HG03139 (cell line): ENCODE measurements around the gene RABGGTA.

Experiments
- ATAC-seq: cut with Tn5 transposase; IDR thresholded peaks from one replicate; pipeline ENCODE4 v1.9.1; 2021; ENCODE audit not compliant: unreplicated experiment

The RABGGTA gene

DNA sequence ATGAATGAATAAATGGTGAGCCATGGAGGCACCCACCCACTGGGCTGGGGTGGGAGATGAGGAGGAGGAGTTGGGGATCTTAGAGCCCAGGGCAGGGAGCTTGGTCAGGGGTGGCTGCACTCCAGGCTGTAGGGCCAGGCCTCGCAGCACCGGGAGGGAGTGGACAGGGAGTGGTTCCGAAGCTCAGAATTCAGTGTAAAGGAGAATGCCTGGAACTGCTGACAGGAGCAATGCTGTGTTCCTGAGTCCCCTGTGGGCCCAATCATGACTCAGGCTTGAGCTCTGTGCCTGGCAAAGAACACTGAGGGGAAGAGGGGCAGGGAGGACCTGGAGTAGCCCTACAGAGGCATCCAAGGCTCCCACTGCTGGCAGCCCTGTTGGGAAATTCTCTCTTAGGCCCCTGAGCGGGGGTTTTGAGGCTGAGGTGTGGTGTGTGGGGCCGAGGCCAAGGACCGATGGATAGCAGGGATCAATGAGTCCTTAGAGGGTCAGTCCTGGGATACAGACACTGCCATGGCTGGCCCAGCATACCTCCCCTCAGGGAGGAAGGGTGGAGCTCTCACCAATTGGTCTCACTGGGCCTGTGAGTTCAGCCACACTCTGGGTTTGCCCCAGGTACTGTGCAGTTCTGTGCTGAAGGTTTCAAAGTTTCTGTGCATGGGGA is 9.5 kb upstream of the RABGGTA start:
- no peak for ATAC-seq

DNA sequence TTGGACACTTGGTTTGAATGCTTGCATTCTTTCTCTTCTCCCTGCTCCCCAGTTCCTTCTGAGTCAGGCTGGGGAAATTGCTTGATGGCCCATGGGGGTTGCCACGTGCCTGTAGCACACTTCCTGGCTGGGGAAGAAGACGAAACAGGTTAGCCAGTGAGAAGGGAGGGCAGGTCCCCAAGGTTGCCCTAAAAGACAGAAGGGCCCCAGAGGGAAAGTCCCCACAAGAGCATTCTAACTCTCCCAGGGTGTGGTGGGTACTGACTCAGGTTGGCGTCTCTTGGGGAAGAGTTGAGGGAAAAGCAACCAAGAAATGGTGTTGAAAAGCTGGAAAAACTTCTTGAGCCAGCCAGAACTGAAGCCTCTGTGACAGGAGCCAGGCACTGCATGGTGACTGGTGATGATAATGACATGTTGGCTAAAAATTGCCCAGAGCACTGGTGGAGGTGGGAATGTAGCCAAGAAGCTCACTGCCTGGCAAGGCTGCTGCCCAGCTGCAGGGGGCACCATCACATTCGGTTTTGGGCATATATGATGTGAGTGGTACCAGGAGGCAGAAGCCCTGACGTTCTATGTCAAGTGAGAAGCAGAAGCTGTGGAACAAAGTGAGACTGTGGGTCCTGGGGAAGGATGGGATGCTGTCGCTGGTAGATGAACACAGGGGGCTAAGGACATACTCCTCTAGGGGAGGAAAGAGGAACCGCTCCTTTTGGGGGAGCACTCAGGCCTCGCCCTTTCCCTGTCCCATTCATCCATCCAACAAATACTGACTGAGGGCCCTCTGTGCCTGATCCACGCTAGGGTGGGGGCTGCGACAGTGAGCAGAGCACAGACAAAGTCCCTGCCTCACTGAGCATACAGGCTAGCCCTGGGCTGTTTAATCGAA is 8.1 kb upstream of the RABGGTA start:
- ATAC-seq, result no peak

DNA sequence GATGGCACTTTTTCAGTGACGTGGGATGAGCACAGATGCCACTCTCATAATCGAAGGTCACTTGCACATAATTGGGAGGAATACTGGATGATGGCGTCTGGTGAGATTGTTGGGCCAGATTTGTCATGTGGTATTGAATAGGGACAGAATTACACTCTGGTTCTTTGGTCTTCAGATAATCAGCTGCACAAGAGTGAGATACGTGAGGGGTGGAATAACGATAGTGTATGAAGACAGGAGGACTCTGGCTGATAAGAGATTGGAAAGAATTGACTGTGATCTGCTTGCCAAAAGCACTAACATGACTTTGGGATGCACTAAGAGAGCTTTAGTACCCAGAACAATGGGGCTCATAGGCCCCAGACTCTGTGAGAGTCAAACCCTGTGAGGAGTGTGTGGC is 7.0 kb upstream of the RABGGTA start:
- ATAC-seq, result no peak

DNA sequence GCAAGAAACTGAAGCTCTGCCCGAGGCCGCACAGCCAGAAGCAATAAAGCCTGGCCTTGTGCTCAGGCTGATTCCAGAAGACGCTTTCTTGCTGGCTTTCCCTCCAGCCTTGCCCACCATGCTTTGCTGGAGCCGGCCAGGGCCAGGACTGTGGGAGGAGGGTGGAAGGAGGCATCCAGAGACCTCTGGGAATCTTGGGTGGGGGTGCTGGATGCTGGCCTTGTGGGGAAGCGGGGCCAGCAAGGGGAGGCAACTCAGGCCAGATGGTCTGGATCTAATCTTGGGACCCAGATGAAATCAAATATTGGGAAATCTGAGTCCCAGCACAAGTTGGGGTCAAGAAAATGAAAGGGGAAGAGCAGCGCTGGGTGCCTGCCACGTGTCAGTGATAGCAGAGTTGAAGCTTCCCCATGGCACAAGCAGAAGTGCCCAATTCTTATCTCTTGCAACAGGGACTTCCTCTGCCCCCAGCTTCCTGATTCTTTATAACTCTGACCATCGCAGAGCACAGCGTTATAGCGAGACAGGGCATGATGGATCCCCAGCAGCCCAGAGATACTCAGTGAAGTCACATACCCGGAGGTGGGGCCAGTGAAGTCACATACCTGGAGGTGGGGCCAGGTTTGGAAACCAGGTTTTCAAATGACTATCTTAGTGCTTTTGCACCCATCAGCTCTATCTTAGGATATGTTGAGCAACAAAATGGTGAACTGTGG is 6.4 kb upstream of the RABGGTA start:
- ATAC-seq, result no peak

DNA sequence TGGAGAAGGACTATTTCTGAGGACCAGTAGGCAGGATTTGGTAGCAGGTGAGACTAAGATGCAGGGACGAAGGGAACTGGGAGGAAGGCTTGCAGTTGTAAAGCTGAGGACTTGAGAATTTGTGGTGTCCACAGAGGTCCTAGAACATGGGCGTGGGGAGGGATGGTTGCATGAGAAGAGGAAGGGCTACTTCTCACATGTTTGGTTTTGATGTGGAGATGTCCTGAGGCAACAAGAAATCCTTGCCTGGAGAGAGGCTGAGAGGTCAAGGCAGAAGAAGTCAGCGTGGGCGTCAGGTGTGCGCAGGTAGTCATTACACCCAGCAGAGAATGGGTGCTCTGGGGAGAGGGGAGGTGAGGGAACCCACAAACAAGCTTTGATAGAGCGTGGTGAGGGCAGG is 5.7 kb upstream of the RABGGTA start:
- no peak for ATAC-seq

DNA sequence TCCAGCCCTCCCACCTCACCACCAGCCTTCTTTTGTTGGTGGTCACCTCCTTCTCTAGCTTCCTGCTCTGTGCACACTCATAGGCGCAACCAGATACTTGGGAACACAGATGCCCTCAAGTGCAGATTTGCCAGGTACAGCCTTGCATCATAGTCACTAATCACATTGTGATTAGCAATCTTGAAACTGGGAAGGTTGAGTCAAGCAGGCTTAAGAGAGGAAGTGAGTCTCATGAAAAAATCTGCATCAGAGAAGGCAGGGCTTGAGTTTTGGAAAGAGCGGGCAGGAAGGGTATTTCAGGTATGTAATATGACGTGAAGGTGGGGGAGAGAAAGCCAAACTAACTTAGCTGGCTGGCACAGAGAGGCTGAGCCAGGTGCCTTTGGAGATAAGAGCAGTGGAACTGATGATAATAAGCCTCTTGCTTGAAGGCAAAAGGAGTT is 2.7 kb upstream of the RABGGTA start:
- ATAC-seq, result no peak

DNA sequence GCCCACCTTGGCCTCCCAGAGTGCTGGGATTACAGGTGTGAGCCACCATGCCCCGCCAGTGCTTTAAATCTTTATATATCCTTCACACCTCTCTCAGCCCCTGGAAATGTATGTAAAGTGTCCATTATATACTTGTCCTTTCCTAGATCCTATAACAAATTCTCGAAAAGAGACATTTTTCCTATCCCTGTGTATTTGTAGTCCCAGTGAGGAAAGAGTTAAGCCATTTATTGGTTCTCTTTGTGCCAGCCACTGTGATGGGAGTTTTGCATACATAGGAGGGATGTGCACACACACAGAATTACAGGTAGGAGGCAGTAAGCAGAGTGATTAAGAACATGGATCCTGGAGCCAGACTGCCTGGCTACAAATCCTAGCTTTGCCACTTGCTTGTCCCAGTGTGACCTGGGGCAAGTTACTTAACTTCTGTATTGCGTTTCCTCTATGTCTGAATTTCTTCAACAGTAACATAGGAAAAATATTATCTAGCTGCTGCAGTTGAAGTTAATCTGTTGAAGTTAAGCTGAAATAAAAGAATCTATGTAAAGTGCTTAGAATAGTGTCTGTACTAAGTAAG is 2.1 kb upstream of the RABGGTA start:
- ATAC-seq, result no peak

DNA sequence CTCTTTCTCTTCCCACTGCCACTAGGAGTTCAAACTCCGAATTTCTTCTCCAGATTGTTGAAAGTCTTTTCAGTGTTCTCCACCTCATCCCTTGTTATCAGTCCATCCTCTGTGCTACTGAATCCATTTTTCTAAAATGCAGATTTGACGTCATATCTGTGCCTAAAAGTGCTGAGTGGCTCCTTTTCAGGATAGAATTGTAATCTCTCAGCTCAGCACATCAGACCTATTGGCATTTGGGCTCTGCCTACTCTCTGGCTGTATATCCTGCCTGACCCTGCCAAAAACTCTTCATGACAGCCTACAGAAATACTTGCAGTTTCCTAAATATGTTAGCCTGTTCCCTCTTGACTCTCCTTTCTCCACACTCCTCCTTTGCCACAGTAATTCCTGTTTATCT is 1.1 kb upstream of the RABGGTA start:
- no peak for ATAC-seq

DNA sequence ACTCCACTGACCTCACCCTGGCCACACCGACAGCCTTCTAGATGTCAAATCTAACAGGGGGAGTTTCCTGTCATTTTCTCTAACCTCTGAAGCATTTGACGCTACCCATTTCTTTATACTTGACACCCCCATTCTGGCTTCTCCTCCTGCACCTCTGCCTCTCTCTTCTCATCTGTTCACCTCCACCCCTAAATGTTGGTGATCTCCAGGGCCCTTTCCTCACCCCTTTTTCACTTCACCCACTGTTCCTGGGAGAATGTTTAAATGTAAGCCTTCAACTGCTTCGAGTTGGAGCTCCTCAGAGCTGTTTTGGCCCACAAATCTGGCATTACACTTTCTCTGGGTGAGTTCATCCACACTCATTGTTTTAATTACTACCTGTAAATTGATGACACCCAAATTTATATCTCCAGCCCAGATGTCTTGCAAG is 452 bp upstream of the RABGGTA start:
- ATAC-seq, result no peak

DNA sequence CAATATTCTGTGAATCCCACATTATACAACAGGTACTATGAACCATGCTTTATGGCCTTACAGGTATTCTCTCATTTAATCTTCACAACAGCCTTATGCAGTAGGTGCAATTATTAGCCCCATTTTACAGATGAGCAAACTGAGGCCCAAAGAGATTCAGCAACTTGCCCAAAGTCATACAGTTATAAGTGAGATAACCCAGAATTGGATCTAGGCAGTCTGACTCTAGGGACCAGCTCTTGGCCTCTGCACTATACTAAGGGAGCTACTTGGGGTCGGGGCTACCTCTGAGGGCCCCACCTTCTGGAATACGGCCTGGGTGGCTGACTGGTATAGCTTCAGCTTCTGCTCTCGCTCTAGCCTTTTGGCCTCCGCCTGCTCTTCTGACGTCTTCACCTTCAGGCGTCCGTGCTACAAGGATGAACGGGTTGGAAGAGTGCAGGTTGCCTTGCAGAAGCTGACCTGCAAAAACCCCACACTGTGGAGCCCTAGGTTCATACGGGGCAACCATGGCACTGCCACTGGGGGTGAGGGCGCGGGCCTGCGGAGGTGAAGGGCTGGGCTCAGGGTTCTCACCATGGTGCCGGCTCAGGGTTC is 762 bp downstream of the RABGGTA start:
- ATAC-seq, result no peak

DNA sequence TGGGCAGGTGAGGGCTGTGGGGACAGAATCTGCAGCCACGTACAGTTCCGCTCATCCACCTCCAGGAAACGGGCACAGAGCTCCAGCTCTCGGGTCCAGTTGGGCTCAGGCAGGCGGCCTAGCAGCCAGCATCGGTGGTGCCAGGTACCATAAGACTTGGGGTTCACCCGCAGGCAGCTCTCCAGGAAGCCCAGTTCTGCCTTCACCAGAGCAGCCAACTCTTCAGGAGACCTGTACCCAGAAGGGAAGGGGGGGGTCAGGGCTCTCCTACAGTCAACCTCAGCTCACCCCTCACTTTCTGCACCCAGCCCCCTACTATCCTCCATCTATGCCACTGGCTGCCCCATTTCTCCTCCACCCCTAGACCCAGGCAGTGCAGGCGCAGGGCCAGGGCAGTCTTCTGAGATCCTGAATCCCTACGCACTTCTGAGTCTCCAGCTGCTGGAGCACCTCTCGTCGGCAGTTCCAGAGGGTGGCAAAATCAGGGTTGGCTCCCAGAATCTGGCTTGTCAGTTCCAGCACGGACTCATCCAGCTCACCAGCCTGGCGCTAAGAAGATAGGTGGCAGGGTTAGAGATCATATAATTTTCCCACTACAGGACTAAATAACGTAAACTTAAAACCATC is 1.4 kb downstream of the RABGGTA start:
- no peak for ATAC-seq

DNA sequence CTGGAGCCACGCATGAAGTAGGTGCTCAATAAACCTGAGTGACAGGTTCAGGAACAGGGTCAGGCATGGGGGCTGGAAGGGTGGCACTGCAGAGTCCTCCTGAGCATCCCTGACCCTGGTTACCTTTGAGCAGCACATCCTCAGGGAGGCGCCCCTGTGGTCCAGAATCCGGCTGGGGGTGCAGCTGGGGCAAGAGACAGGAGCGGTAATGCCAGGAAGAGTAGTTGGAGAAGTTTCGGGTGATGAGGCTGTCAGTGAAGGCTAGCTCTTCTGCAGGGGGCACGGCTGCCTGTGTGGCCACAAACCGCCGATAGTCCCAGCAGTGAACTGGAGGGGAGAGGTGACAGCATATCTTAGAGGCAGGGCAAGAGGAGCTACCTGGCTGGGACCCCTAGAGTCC is 2.0 kb downstream of the RABGGTA start:
- ATAC-seq, result no peak

DNA sequence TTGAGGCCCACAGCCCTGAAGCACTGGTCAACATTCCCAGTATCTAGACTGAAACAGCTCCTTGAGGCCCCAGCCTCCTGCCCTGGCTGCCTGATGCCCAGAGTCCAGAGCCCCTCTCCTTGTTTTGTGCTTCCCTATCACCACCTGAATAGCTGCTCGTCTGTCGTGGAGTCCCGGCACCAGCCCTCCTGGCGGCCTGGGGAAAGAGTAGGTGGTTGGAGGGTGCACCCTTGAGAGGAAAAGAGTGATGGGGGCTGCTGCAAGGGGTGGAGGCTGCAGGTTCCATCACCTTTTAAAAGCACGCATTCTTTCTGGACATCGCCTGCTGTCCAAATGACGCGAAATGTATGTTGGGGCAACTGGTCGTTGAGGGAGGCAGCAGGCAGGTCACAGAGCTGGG is 3.2 kb downstream of the RABGGTA start:
- ATAC-seq, result no peak

DNA sequence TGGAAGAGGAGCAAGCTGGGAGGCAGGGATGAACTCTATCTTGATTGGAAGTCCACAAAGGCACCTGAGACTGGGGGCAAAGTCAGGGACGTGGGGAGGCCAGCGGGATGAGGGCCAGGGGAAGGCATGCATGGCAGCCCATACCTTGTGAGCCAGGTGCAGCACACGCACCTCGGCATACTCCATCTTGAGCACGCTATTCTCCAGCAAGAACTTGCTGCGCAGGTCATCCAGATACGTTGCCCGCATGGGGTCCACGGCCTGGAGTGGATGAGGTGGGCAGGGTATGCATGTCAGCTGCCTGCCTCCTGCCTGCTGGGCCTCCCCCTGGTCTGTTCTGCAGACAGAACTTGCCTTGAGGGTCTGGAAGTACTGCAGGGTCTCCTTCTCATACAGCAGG is 3.9 kb downstream of the RABGGTA start:
- no peak for ATAC-seq

DNA sequence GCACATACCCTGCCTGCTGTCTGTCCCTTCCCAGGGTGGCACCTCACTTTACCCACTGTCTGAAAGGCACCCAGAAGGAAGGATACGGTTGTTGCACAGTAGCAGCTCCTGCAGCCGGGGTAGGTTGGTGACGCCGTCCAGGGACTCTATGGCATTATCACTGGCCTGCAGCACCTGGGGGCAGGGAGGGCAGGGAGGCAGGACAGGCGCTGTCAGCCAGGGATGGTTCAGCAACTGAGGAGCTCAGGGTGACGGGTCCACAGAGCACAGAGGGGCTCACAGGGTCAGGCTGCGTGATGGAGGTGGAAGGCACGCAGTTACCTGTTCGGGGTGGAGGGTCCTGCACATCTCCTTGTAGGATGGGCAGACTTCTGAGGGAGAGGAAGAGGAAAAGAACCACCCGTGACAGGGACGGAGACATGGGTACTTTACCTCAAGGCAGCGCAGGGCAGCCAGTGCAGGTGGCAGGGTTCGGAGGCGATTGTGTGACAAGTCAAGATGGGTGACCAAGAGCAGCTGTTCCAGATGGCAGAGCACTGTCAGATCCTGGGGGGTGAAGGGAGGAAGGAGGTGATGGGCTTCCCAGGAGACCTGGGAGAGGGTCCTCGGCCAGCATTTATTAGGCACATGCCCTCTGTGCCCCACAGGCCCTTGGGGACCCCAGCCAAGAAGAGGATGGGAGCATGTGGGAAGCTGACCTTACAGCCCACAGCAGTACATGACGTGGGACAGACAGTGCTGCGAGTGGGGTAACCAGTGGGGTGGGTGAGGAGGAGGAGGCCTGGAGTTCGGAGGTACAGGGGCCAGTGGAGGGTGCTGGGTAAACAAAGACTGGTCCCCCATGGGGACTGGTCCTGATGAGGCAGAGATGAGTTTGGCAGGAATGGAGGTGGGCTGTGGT is 4.8 kb downstream of the RABGGTA start:
- ATAC-seq, result no peak

DNA sequence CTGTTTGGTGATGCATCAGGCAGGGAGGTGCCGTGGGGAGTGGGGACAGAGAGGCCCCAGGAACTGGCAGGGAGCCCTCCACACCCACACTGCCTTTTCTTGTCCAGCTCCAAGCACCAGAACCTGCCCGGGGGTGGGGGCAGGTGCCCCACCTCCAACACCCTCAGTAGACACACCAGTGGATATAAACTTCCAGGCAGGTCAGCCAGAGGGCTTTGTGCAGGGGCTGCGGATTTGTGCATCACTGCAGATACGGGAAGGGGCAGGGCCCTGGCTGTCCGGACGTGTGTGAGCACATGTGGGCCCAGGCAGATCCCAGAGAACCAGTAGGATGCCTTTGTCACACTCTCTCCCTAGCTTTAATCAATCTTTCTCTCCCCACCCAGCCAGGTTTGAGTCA is 7.1 kb downstream of the RABGGTA start:
- no peak for ATAC-seq

DNA sequence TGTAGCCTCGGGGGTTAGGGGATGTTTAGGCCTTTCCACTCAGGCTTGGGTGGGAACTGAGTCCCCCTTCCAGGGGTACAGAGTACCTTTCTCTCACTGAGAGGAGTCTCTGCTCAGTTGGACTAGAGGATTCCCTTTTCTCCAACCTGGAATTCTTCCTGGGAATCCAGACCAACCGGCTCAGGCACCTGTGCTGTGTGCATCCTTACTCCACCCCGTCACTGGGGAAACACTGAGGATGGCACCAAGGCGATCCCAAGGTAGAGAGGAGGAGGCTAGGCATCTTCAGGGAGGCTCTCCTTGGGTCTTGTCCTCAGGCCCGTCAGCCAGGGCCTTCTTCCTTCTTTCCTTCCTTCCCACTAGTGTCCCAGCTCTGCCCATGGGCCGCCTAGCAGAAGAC is 7.5 kb downstream of the RABGGTA start:
- no peak for ATAC-seq

DNA sequence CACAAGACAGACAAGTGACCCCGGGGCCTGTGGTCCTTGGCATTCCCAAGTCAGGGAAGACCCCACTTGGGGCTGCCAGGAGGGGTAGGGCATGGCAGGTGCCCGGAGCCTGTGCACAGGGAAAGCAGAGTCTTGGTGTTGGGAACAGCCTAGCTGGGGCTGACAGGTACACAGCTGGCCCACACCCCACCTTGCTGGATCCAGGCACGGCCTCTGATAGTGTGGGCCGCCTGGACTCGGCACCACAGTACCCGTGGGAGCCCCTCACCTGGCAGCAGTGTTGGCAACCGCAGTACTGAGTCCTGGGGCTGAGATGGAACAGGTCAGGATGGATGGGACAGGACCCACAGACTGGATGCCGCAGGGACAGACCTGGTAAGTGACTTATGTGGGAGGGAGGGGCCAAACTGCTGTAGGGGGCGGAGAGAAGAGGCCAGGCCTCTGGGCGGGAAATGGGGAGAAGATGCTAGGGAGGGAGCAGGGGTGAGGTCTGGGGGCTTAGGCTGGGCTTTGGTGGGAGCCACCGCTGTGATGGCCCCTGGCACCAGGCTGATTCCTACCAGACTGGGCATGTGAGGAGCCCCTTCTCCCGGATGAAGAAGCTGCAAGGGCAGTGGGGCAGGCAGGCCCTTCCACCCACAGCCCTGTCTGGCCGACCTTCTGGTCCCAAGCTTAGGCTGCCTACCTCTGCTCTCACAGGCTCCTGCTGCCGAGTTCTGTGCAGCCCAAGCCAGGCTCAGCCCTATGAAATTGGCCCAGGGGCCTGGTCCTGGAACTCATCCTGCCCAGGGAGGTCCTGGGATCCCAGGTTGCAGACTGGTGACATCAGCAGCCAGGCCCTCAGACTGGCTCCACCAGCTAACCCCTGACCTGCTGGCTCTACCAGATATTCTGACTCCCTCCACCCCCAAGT is 8.3 kb downstream of the RABGGTA start, which contains the start of gene TGM1:
Gene TGM1, minus strand, starts transcription at position 357 of the 913 bp plus-strand sequence. CDS start 825 bp downstream, outside the sequence.
- no peak for ATAC-seq
